AG09309 (cell line): ENCODE results near the gene FAM78B.

Source experiments
- DNase-seq: peaks from one replicate; pipeline ENCODE4 v3.0.0-alpha.2; 2010; ENCODE audit warnings: low read depth
- H3K4me3 ChIP-seq: 2 replicates; pipeline ENCODE4 v1.5.1; 2011; ENCODE audit warnings: mild to moderate bottlenecking, low read depth, low read length, moderate library complexity; ENCODE audit not compliant: control insufficient read depth
- TF ChIP-seq, protein P1 (sequence below): IDR thresholded peaks from 2 replicates; pipeline ENCODE4 v1.5.1; 2011; ENCODE audit warnings: mild to moderate bottlenecking, low read depth, low read length, inconsistent platforms; ENCODE audit not compliant: insufficient read depth, control insufficient read depth; ENCODE audit errors: missing control alignments

Gene FAM78B, protein sequence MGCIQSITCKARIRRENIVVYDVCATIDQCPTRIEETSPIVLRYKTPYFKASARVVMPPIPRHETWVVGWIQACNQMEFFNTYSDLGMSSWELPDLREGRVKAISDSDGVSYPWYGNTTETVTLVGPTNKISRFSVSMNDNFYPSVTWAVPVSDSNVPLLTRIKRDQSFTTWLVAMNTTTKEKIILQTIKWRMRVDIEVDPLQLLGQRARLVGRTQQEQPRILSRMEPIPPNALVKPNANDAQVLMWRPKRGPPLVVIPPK

DNA sequence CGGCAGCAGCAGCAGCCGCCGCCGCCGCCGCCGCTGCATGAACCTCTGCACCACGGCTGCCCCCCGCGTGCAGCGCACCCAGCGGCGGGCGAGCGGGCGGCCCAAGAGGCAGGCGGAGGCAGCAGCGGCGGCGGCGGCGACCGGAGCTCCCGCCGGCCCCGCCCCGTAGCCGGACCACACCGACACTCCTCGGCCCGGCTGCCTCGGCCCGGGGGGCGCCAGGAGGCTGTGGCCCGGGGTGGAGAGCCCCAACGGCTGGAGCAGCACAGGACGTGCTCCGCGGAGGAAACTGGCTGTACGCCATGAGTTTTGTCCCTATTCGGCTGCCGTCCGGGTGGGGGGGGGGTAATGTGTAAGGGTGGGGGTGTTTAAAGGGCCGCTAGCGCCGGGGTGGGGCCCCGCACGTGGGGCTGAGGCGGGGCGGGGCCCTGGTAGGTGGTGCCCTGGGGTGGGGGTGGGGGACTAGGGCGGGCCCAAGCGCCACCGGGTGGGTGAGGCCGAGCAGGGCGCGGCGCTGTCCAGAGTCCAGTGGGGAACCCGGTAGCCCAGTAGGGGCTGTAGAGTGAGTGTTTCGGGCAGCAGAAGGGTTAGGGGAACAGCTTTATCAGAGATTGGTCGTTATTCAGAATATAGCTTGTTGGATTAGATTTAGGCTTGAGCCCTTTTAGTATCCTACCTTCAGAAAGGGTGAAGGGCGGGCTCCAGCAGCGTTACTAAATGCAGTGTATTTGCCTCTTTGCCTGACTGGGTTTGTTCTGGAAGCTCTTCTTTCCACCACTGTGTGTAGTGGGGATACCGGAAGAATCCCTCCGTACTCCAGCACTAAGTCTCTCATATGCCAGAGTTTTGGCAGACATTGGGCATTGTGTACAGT, at the start of gene FAM78B:
Gene FAM78B (minus strand): TSS at position 304 of the 874 bp plus-strand sequence. CDS start 753 bp downstream, outside the sequence.
- DNase-seq, result no peak
- TF ChIP-seq, protein P1, sequence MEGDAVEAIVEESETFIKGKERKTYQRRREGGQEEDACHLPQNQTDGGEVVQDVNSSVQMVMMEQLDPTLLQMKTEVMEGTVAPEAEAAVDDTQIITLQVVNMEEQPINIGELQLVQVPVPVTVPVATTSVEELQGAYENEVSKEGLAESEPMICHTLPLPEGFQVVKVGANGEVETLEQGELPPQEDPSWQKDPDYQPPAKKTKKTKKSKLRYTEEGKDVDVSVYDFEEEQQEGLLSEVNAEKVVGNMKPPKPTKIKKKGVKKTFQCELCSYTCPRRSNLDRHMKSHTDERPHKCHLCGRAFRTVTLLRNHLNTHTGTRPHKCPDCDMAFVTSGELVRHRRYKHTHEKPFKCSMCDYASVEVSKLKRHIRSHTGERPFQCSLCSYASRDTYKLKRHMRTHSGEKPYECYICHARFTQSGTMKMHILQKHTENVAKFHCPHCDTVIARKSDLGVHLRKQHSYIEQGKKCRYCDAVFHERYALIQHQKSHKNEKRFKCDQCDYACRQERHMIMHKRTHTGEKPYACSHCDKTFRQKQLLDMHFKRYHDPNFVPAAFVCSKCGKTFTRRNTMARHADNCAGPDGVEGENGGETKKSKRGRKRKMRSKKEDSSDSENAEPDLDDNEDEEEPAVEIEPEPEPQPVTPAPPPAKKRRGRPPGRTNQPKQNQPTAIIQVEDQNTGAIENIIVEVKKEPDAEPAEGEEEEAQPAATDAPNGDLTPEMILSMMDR, result no peak
- peak within 1 kb of the TSS; percentile 49 for H3K4me3 ChIP-seq

DNA sequence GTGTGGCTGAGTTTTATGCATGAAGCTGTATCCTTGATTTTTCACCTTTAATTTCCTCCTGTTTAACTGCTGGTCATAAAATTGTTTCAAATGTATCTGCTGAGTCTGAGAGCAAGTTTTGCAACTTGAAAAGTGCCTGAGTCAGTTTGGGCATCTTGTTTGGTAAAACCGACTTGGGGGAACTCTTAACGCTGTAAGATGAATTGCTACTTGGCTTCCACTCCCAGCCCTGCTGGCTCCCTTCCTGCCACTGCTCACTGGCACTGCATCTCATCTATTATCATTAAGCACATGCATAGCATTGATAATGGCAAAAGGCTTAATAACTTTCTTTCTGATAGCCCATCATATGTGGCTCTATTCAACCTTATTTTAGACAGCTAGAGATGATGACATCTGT, 35.7 kb upstream of the FAM78B start:
- DNase-seq, result no peak
- no peak overlapping the region for H3K4me3 ChIP-seq
- TF ChIP-seq, protein P1, result no peak

DNA sequence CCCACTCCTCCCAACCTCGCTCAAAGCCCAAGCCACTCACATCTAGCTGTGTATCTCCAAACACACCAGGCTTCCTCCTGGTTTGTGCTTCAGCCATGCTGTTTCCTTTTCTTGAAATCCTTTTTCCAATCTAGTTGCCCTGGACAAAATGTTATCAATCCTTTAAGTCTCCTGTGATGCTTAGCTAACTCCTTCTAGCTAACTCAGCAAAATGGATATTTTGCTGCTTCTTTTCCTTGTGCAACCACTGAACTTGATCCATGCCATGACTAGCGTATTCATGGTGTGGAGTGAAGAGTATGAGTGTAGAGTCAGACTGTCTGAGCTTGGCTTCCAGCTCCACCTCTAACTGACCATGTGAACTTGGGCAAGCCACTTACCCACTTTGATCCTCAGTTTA, 33.9 kb upstream of the FAM78B start:
- DNase-seq, result no peak
- H3K4me3 ChIP-seq, result no peak overlapping the region
- TF ChIP-seq, protein P1, result no peak

DNA sequence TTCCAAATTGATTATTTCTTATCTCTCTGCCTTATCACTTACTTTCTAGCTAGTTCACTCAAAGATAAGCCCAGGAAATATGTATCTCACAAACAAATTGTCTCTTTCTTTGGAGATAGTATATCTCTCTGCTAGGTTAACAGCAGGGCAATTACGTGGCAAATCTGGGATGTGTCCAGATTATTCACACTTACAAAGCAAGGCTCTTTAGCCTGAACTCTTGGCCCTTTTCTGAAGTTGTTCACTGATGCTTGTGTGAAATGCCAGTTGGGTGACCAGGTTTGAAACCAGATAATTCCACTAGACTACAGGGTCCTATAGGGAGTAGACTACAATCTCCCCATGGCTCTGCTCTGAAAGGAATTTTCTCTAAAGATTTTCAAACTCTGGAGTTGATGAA, 30.8 kb upstream of the FAM78B start:
- TF ChIP-seq, protein P1, result no peak
- H3K4me3 ChIP-seq, result no peak overlapping the region
- DNase-seq, result no peak

DNA sequence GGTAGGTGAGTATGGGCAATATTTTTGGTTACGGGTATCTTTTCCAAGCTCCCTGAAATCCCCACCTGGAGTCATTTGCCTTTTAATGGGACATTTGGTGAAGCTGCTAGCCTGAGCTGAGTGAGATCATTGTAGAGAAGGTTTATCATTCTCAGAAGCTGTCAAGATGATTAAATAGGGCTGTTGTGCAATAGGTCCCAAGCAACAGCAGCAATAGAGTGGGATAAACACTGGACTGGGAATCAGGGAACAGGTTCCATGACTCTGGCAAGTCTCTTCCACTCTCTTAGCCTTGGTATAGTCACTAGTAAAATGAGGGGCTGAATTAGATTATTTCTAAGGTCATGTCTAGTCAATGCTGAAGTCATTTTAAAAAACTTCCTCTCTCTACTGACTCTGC, 30.3 kb upstream of the FAM78B start:
- TF ChIP-seq, protein P1, result no peak
- no peak for DNase-seq
- H3K4me3 ChIP-seq, result no peak overlapping the region

DNA sequence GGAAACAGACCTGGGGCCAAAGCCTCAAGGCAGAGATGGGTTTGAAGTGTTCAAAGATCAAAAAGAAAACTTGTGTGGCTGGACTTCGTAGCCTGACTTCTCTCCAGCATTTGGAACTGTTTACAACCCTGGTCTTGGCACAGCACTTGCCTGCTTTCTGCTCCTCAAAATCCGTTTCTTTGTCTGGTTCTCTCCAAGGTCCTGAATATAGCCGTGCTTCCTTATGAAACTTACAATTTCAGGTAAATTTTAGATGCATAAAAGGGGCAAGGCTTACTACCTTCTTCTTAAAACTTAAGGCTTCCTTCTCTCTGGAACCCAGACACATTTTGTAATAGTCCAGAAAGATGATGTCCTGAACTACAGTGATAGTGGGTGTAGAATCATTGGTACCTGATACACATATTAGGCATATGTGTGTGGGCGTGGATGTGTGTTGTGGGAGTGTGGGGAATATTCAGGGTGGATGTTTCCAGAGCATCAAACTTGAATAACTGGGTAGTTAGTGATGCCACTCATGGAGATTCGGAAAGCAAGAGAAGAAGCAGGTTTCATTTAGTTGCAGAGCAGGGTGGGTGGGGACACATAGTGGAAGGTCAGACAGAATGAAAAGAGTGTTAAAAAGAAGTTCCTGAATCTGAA, 26.4 kb upstream of the FAM78B start:
- H3K4me3 ChIP-seq, result no peak overlapping the region

More for the DNA sequence above, 26.4 kb upstream of the FAM78B start:
- no peak for DNase-seq
- TF ChIP-seq, protein P1, result no peak
